ENCODE results near the gene VMAC. TPM values are rescaled to one million over a fixed set of nuclear protein-coding genes. Genes with fewer than 3 reads are reported as not detected.

VMAC gene
- total and polyA plus RNA-seq, 3 experiments from 2014 or later: 4.0 to 6.3 (median 4.1) TPM

- Mint-ChIP-seq H3K27me3 (peaks cover 0 to 1% of the 10 kb centered on the region in 2 donors), H3K4me1 (peaks cover 83 to 92% (median 85%) of the 10 kb centered on the region in 3 donors), H3K9me3 (no peaks in the 10 kb centered on the region), H3K4me3 (peak overlapping the region in 5 of 7 donors; percentile 6 to 76 (median 26)), H3K27ac (peak overlapping the region; percentile 59 to 96 (median 91)), H3K36me3 (peaks cover 0 to 34% (median 0%) of the 10 kb centered on the region in 3 donors)
- no peaks in the 10 kb centered on the region for H3K27me3 ChIP-seq (ENCODE audit: insufficient read depth, low read length, poor library complexity, severe bottlenecking)
- ChIA-PET POLR2A (interaction anchor here (1.0 kb wide), 1 partner anchor 46 kb away, joined by 3 read pairs; no protein-coding TSS in a partner anchor), CTCF (interaction anchor here (1.5 to 5.0 kb wide), 2 partner anchors 17 to 147 kb away, joined by 4 to 31 read pairs; no protein-coding TSS in a partner anchor)
- peaks cover 92% of the 10 kb centered on the region for H3K4me1 ChIP-seq (ENCODE audit: insufficient read depth, low read length)
- no peaks in the 10 kb centered on the region for H3K36me3 ChIP-seq (ENCODE audit: insufficient read depth, low read length)
- DNase-seq: no peak
- H3K4me3 ChIP-seq (ENCODE audit: low read length): peak overlapping the region; percentile 39
- H3K27ac ChIP-seq (ENCODE audit: low read depth, low read length): no peak overlapping the region
- no peaks in the 10 kb centered on the region for H3K9me3 ChIP-seq (ENCODE audit: low read length)
Measured at GRCh38 chr19:5950741-5951140, 46.1 kb downstream of the VMAC start.

GRCh38 chr19:5951338-5951861, 46.7 kb downstream of the VMAC start:
- Mint-ChIP-seq H3K27ac (peak overlapping the region in 7 of 8 donors; percentile 36 to 88 (median 82)), H3K4me1 (peaks cover 82 to 91% (median 85%) of the 10 kb centered on the region in 3 donors), H3K4me3 (peak overlapping the region in 2 of 7 donors; percentile 13 to 29), H3K9me3 (no peaks in the 10 kb centered on the region), H3K36me3 (peaks cover 0 to 31% (median 0%) of the 10 kb centered on the region in 3 donors), H3K27me3 (peaks cover 0 to 1% of the 10 kb centered on the region in 2 donors)
- no peak overlapping the region for H3K27ac ChIP-seq (ENCODE audit: low read depth, low read length)
- peaks cover 91% of the 10 kb centered on the region for H3K4me1 ChIP-seq (ENCODE audit: insufficient read depth, low read length)
- H3K36me3 ChIP-seq (ENCODE audit: insufficient read depth, low read length): no peaks in the 10 kb centered on the region
- ChIA-PET POLR2A (interaction anchor here (0.6 kb wide), 1 partner anchor 30 kb away, joined by 3 read pairs; no protein-coding TSS in a partner anchor), CTCF (interaction anchor here (0.7 to 5.0 kb wide), 5 partner anchors 11 to 147 kb away, joined by 3 to 31 read pairs (median 3); no protein-coding TSS in a partner anchor)
- no peaks in the 10 kb centered on the region for H3K27me3 ChIP-seq (ENCODE audit: insufficient read depth, low read length, poor library complexity, severe bottlenecking)
- no peak for DNase-seq
- no peak overlapping the region for H3K4me3 ChIP-seq (ENCODE audit: low read length)
- no peaks in the 10 kb centered on the region for H3K9me3 ChIP-seq (ENCODE audit: low read length)

- H3K36me3 ChIP-seq (ENCODE audit: insufficient read depth, low read length): no peaks in the 10 kb centered on the region
- H3K27me3 Mint-ChIP-seq: peaks cover 0 to 1% of the 10 kb centered on the region in 2 donors
- peaks cover 0 to 37% (median 2%) of the 10 kb centered on the region in 3 donors for H3K36me3 Mint-ChIP-seq
- H3K27me3 ChIP-seq (ENCODE audit: insufficient read depth, low read length, poor library complexity, severe bottlenecking): no peaks in the 10 kb centered on the region
- H3K9me3 Mint-ChIP-seq: no peaks in the 10 kb centered on the region
- peaks cover 85 to 97% (median 91%) of the 10 kb centered on the region in 3 donors for H3K4me1 Mint-ChIP-seq
- POLR2A ChIA-PET: interaction anchor here (1.4 kb wide), 1 partner anchor 48 kb away, joined by 4 read pairs; the partner anchor contains the start of gene VMAC
- no peaks in the 10 kb centered on the region for H3K9me3 ChIP-seq (ENCODE audit: low read length)
- peak overlapping the region; percentile 65 to 89 (median 87) for H3K27ac Mint-ChIP-seq
- peak overlapping the region; percentile 35 for H3K27ac ChIP-seq (ENCODE audit: low read depth, low read length)
- H3K4me1 ChIP-seq (ENCODE audit: insufficient read depth, low read length): peaks cover 81% of the 10 kb centered on the region
- CTCF ChIA-PET: interaction anchor here (0.7 to 5.0 kb wide), 4 partner anchors 10 to 35 kb away, joined by 3 to 31 read pairs (median 3); no protein-coding TSS in a partner anchor
- H3K4me3 Mint-ChIP-seq: peak overlapping the region in 5 of 7 donors; percentile 11 to 78 (median 67)
- no peak overlapping the region for H3K4me3 ChIP-seq (ENCODE audit: low read length)
- no peak for DNase-seq
Measured at GRCh38 chr19:5952193-5953029, 47.7 kb downstream of the VMAC start.

- Mint-ChIP-seq H3K27ac (peak overlapping the region; percentile 36 to 92 (median 85)), H3K9me3 (no peaks in the 10 kb centered on the region), H3K27me3 (peaks cover 0 to 1% of the 10 kb centered on the region in 2 donors), H3K36me3 (peaks cover 0 to 40% (median 2%) of the 10 kb centered on the region in 3 donors), H3K4me1 (peaks cover 83 to 97% (median 91%) of the 10 kb centered on the region in 3 donors), H3K4me3 (peak overlapping the region; percentile 11 to 87 (median 67))
- Histone ChIP-seq H3K9me3 (ENCODE audit: low read length) (no peaks in the 10 kb centered on the region), H3K4me1 (ENCODE audit: insufficient read depth, low read length) (peaks cover 79% of the 10 kb centered on the region), H3K36me3 (ENCODE audit: insufficient read depth, low read length) (no peaks in the 10 kb centered on the region), H3K27me3 (ENCODE audit: insufficient read depth, low read length, poor library complexity, severe bottlenecking) (no peaks in the 10 kb centered on the region), H3K4me3 (ENCODE audit: low read length) (peak overlapping the region; percentile 52), H3K27ac (ENCODE audit: low read depth, low read length) (peak overlapping the region; percentile 35)
- no peak for DNase-seq
- CTCF ChIA-PET: interaction anchor here (5.0 kb wide), 1 partner anchor 15 kb away, joined by 31 read pairs; no protein-coding TSS in a partner anchor
- POLR2A ChIA-PET: interaction anchor here (0.5 to 1.4 kb wide), 2 partner anchors 10 to 49 kb away, joined by 4 read pairs; partner anchors contain the start of gene VMAC
Measured at GRCh38 chr19:5953030-5953589, 48.4 kb downstream of the VMAC start.

- no peaks in the 10 kb centered on the region for H3K27me3 ChIP-seq (ENCODE audit: insufficient read depth, low read length, poor library complexity, severe bottlenecking)
- Mint-ChIP-seq H3K4me3 (peak overlapping the region; percentile 11 to 87 (median 67)), H3K27ac (peak overlapping the region; percentile 36 to 92 (median 85)), H3K36me3 (peaks cover 0 to 38% (median 2%) of the 10 kb centered on the region in 3 donors), H3K9me3 (no peaks in the 10 kb centered on the region), H3K4me1 (peaks cover 81 to 95% (median 89%) of the 10 kb centered on the region in 3 donors), H3K27me3 (peaks cover 0 to 1% of the 10 kb centered on the region in 2 donors)
- H3K27ac ChIP-seq (ENCODE audit: low read depth, low read length): peak overlapping the region; percentile 35
- H3K9me3 ChIP-seq (ENCODE audit: low read length): no peaks in the 10 kb centered on the region
- CTCF ChIA-PET: interaction anchor here (5.0 kb wide), 1 partner anchor 14 kb away, joined by 31 read pairs; no protein-coding TSS in a partner anchor
- peak overlapping the region; percentile 52 for H3K4me3 ChIP-seq (ENCODE audit: low read length)
- no peaks in the 10 kb centered on the region for H3K36me3 ChIP-seq (ENCODE audit: insufficient read depth, low read length)
- peak in 1 of 5 donors; percentile 36 for DNase-seq
- POLR2A ChIA-PET: interaction anchor here (0.5 to 1.4 kb wide), 2 partner anchors 11 to 49 kb away, joined by 4 read pairs; partner anchors contain the start of gene VMAC
- peaks cover 79% of the 10 kb centered on the region for H3K4me1 ChIP-seq (ENCODE audit: insufficient read depth, low read length)
Measured at GRCh38 chr19:5953680-5954213, 49.1 kb downstream of the VMAC start.

- Mint-ChIP-seq H3K27me3 (no peaks in the 10 kb centered on the region), H3K4me1 (peaks cover 80 to 95% (median 88%) of the 10 kb centered on the region in 3 donors), H3K9me3 (no peaks in the 10 kb centered on the region), H3K27ac (peak overlapping the region; percentile 36 to 92 (median 85)), H3K36me3 (peaks cover 0 to 38% (median 2%) of the 10 kb centered on the region in 3 donors), H3K4me3 (peak overlapping the region; percentile 11 to 87 (median 67))
- Histone ChIP-seq H3K36me3 (ENCODE audit: insufficient read depth, low read length) (no peaks in the 10 kb centered on the region), H3K9me3 (ENCODE audit: low read length) (no peaks in the 10 kb centered on the region), H3K4me1 (ENCODE audit: insufficient read depth, low read length) (peaks cover 79% of the 10 kb centered on the region), H3K27ac (ENCODE audit: low read depth, low read length) (peak overlapping the region; percentile 35), H3K27me3 (ENCODE audit: insufficient read depth, low read length, poor library complexity, severe bottlenecking) (no peaks in the 10 kb centered on the region), H3K4me3 (ENCODE audit: low read length) (peak overlapping the region; percentile 52)
- POLR2A ChIA-PET: interaction anchor here (1.4 kb wide), 1 partner anchor 50 kb away, joined by 4 read pairs; the partner anchor contains the start of gene VMAC
- CTCF ChIA-PET: interaction anchor here (5.0 kb wide), 1 partner anchor 13 kb away, joined by 31 read pairs; no protein-coding TSS in a partner anchor
- DNase-seq: no peak
Measured at GRCh38 chr19:5954293-5954692, 49.6 kb downstream of the VMAC start.

GRCh38 chr19:5955636-5955935, 50.9 kb downstream of the VMAC start:
- Mint-ChIP-seq H3K36me3 (peaks cover 0 to 31% (median 2%) of the 10 kb centered on the region in 3 donors), H3K9me3 (no peaks in the 10 kb centered on the region), H3K27me3 (no peaks in the 10 kb centered on the region), H3K27ac (peak overlapping the region in 4 of 8 donors; percentile 36 to 63 (median 42)), H3K4me3 (no peak overlapping the region), H3K4me1 (peaks cover 80 to 95% (median 88%) of the 10 kb centered on the region in 3 donors)
- H3K27ac ChIP-seq (ENCODE audit: low read depth, low read length): no peak overlapping the region
- no peaks in the 10 kb centered on the region for H3K36me3 ChIP-seq (ENCODE audit: insufficient read depth, low read length)
- no peak overlapping the region for H3K4me3 ChIP-seq (ENCODE audit: low read length)
- CTCF ChIA-PET: interaction anchor here (1.0 kb wide), 1 partner anchor 67 kb away, joined by 3 read pairs; no protein-coding TSS in a partner anchor
- peaks cover 79% of the 10 kb centered on the region for H3K4me1 ChIP-seq (ENCODE audit: insufficient read depth, low read length)
- POLR2A ChIA-PET: no interaction called here
- no peaks in the 10 kb centered on the region for H3K9me3 ChIP-seq (ENCODE audit: low read length)
- no peaks in the 10 kb centered on the region for H3K27me3 ChIP-seq (ENCODE audit: insufficient read depth, low read length, poor library complexity, severe bottlenecking)
- no peak for DNase-seq
